H9 (cell line): ENCODE measurements around the gene MAP4K3. TPM values are rescaled to one million over a fixed set of nuclear protein-coding genes. Genes with fewer than 3 reads are reported as not detected.

Experiments
- DNase-seq: peaks from one replicate; pipeline ENCODE4 v3.0.0-alpha.2; 2017
- H2AFZ ChIP-seq: one replicate; pipeline ENCODE4 v1.6.1; 2013; ENCODE audit warnings: mild to moderate bottlenecking, low read length, control low read depth, moderate library complexity
- H2AK5ac ChIP-seq: 2 replicates; pipeline ENCODE4 v1.6.1; 2013; ENCODE audit warnings: low read length, control low read depth, mixed read lengths; ENCODE audit not compliant: insufficient read length
- H2BK120ac ChIP-seq: one replicate; pipeline ENCODE4 v1.6.1; 2013; ENCODE audit warnings: low read depth, mild to moderate bottlenecking, low read length, control low read depth, inconsistent platforms; ENCODE audit not compliant: poor library complexity, severe bottlenecking
- H2BK12ac ChIP-seq: 2 replicates; pipeline ENCODE4 v1.6.1; 2013; ENCODE audit warnings: low read length, control low read depth, mixed read lengths, low read depth; ENCODE audit not compliant: insufficient read length
- H2BK15ac ChIP-seq: 2 replicates; pipeline ENCODE4 v1.6.1; 2013; ENCODE audit warnings: low read depth, low read length, control low read depth
- H2BK20ac ChIP-seq: one replicate; pipeline ENCODE4 v1.6.1; 2013; ENCODE audit warnings: low read depth, mild to moderate bottlenecking, low read length, control low read depth, inconsistent platforms; ENCODE audit not compliant: poor library complexity, severe bottlenecking
- H2BK5ac ChIP-seq: 2 replicates; pipeline ENCODE4 v1.6.1; 2013; ENCODE audit warnings: low read length, control low read depth, mixed read lengths; ENCODE audit not compliant: insufficient read length
- H3K14ac ChIP-seq: 2 replicates; pipeline ENCODE4 v1.6.1; 2013; ENCODE audit warnings: low read length, control low read depth; ENCODE audit not compliant: insufficient read depth
- H3K18ac ChIP-seq: 2 replicates; pipeline ENCODE4 v1.6.1; 2013; ENCODE audit warnings: low read depth, mild to moderate bottlenecking, mixed read lengths, low read length, control low read depth; ENCODE audit not compliant: insufficient read length
- H3K23ac ChIP-seq: 2 replicates; pipeline ENCODE4 v1.6.1; 2013; ENCODE audit warnings: low read length, control low read depth, mixed read lengths, low read depth; ENCODE audit not compliant: insufficient read length
- H3K23me2 ChIP-seq: 2 replicates; pipeline ENCODE4 v1.6.1; 2013; ENCODE audit warnings: low read depth, mild to moderate bottlenecking, mixed read lengths, low read length, control low read depth; ENCODE audit not compliant: insufficient read length, poor library complexity, severe bottlenecking
- H3K27ac ChIP-seq: 2 replicates; pipeline ENCODE4 v1.5.1; 2013; ENCODE audit warnings: low read length, control low read depth, mixed read lengths, low read depth; ENCODE audit not compliant: insufficient read length
- H3K27me3 ChIP-seq: 2 replicates; pipeline ENCODE4 v1.6.1; 2013; ENCODE audit warnings: low read length, control low read depth, inconsistent platforms; ENCODE audit not compliant: insufficient read depth
- H3K4ac ChIP-seq: 2 replicates; pipeline ENCODE4 v1.6.1; 2013; ENCODE audit warnings: low read depth, mild to moderate bottlenecking, control low read depth, inconsistent platforms, low read length, moderate library complexity
- H3K4me1 ChIP-seq: 2 replicates; pipeline ENCODE4 v1.6.1; 2013; ENCODE audit warnings: low read length, control low read depth, inconsistent platforms; ENCODE audit not compliant: insufficient read depth
- H3K4me2 ChIP-seq: 2 replicates; pipeline ENCODE4 v1.6.1; 2013; ENCODE audit warnings: low read length, control low read depth, mixed read lengths; ENCODE audit not compliant: insufficient read length, insufficient read depth
- H3K56ac ChIP-seq: 2 replicates; pipeline ENCODE4 v1.6.1; 2013; ENCODE audit warnings: low read depth, mild to moderate bottlenecking, mixed read lengths, low read length, control low read depth; ENCODE audit not compliant: insufficient read length
- H3K79me1 ChIP-seq: 2 replicates; pipeline ENCODE4 v1.6.1; 2013; ENCODE audit warnings: low read depth, mild to moderate bottlenecking, moderate library complexity, low read length, control low read depth, inconsistent platforms; ENCODE audit not compliant: insufficient read depth, poor library complexity, severe bottlenecking
- H3K79me2 ChIP-seq: 2 replicates; pipeline ENCODE4 v1.6.1; 2013; ENCODE audit warnings: low read length, control low read depth, inconsistent platforms; ENCODE audit not compliant: insufficient read depth
- H3K9ac ChIP-seq: 2 replicates; pipeline ENCODE4 v1.6.1; 2013; ENCODE audit warnings: low read length, control low read depth, mixed read lengths; ENCODE audit not compliant: insufficient read length; ENCODE audit errors: extremely low read depth
- H3K9me3 ChIP-seq: one replicate; pipeline ENCODE4 v1.6.1; 2013; ENCODE audit warnings: low read depth, low read length, inconsistent platforms; ENCODE audit not compliant: control insufficient read depth
- H3T11ph ChIP-seq: one replicate; pipeline ENCODE4 v1.6.1; 2013; ENCODE audit warnings: mild to moderate bottlenecking, low read length, control low read depth, inconsistent platforms
- H4K20me1 ChIP-seq: one replicate; pipeline ENCODE4 v1.6.1; 2013; ENCODE audit not compliant: control insufficient read depth, insufficient read length, insufficient read depth
- H4K5ac ChIP-seq: 2 replicates; pipeline ENCODE4 v1.6.1; 2013; ENCODE audit warnings: low read depth, mild to moderate bottlenecking, mixed read lengths, low read length, control low read depth; ENCODE audit not compliant: insufficient read length
- H4K8ac ChIP-seq: replicated peaks from 2 replicates; pipeline ENCODE4 v1.6.1; 2013; ENCODE audit warnings: low read length, control low read depth, mixed read lengths, low read depth; ENCODE audit not compliant: insufficient read length
- H4K91ac ChIP-seq: 2 replicates; pipeline ENCODE4 v1.6.1; 2013; ENCODE audit warnings: low read depth, mild to moderate bottlenecking, moderate library complexity, mixed read lengths, low read length, control low read depth; ENCODE audit not compliant: insufficient read length
- H3K27ac Mint-ChIP-seq, 3 experiments: 2 replicates in 2 of 3; 3 replicates in 1 of 3; pipeline ENCODE4 v1.8.0; 2020 to 2021; ENCODE audit warnings: mixed read lengths in 3 of 3, mild to moderate bottlenecking in 1 of 3, moderate library complexity in 1 of 3
- H3K27me3 Mint-ChIP-seq: 2 replicates; pipeline ENCODE4 v1.8.0; 2021; ENCODE audit warnings: low read depth, mild to moderate bottlenecking, moderate library complexity, mixed read lengths
- H3K36me3 Mint-ChIP-seq, 3 experiments: 2 replicates in 2 of 3; 3 replicates in 1 of 3; pipeline ENCODE4 v1.8.0; 2020 to 2021; ENCODE audit warnings: low read depth in 3 of 3, mixed read lengths in 3 of 3; ENCODE audit not compliant: insufficient read depth in 1 of 3
- H3K4me1 Mint-ChIP-seq, 2 experiments: 2 replicates each; pipeline ENCODE4 v1.8.0; 2020; ENCODE audit warnings: mixed read lengths in 2 of 2
- H3K4me3 Mint-ChIP-seq, 2 experiments: 2 replicates in 1 of 2; 3 replicates in 1 of 2; pipeline ENCODE4 v1.8.0; 2020 to 2021; ENCODE audit warnings: mild to moderate bottlenecking in 2 of 2, mixed read lengths in 2 of 2, moderate library complexity in 1 of 2
- H3K9me3 Mint-ChIP-seq, 2 experiments: 2 replicates in 1 of 2; 3 replicates in 1 of 2; pipeline ENCODE4 v1.8.0; 2020; ENCODE audit warnings: mild to moderate bottlenecking in 2 of 2, mixed read lengths in 2 of 2, moderate library complexity in 1 of 2
- WGBS: extraction: QIAGEN DNeasy Blood & Tissue Kit; methylation state at CpG from one replicate; pipeline ENCODE4 v1.1.7; 2013; ENCODE audit warnings: missing lambda C conversion rate, low lambda C conversion rate, mixed read lengths; ENCODE audit not compliant: insufficient read length; ENCODE audit errors: extremely low coverage; 5-methylcytosine and 5-hydroxymethylcytosine counted together
- total RNA-seq: library from RNA; stranded (reverse); gene quantifications from 2 replicates; pipeline ENCODE4 v1.2.1, GENCODE V29; 2021
- TF ChIP-seq, protein P1 (sequence below): fragments of 200-600 bp; sonication (generic); conservative IDR thresholded peaks from 3 replicates; pipeline ENCODE4 v1.8.0; 2021; ENCODE audit warnings: antibody characterized with exemption, mild to moderate bottlenecking

Gene MAP4K3
- total RNA-seq, 1 experiment from 2014 or later, result 37.9 TPM

DNA sequence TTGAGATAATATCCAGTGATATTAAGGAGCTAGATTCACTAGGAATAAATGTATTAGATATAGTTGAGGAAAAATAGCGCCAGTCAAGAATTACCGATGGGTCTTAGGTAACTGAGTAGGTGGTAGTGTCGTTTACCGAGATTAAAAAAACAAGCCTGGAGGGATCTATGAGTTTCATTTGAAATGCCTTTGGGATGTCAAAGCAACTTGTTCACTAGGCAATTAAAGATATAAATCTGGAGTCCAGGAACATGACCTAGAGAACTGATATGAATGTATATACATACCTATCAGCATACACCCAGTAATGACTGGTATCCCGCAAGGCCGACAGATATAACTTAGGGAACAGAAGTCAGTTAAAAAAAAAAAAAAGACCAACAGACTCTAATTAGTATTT, 29.2 kb upstream of the MAP4K3 start:
- peaks cover 0 to 1% (median 0%) of the 10 kb centered on the region in 3 experiments; a peak in 2 of 7 replicates for H3K36me3 Mint-ChIP-seq
- Histone ChIP-seq H2BK12ac (no peak overlapping the region), H2BK5ac (no peak overlapping the region), H2AFZ (no peak overlapping the region), H3K4me1 (no peaks in the 10 kb centered on the region; the same call in 1 of the 2 replicates), H3K27ac (no peak overlapping the region), H2BK20ac (no peak overlapping the region), H3K23me2 (no peaks in the 10 kb centered on the region), H3K9me3 (no peaks in the 10 kb centered on the region), H2BK120ac (no peak overlapping the region), H2BK15ac (no peak overlapping the region), H3K4me2 (no peak overlapping the region), H3K79me1 (no peaks in the 10 kb centered on the region), H3K9ac (no peak overlapping the region), H4K5ac (no peak overlapping the region), H2AK5ac (no peak overlapping the region), H3K23ac (no peak overlapping the region), H3K56ac (no peak overlapping the region), H3K79me2 (no peaks in the 10 kb centered on the region), H3T11ph (no peak overlapping the region), H3K14ac (no peak overlapping the region), H3K27me3 (no peaks in the 10 kb centered on the region), H4K20me1 (no peaks in the 10 kb centered on the region), H3K18ac (no peak overlapping the region), H3K4ac (no peak overlapping the region), H4K91ac (no peak overlapping the region), H4K8ac (no peak overlapping the region)
- no peaks in the 10 kb centered on the region for H3K9me3 Mint-ChIP-seq
- H3K27ac Mint-ChIP-seq, result no peak overlapping the region
- WGBS, result no CpG with 5 or more reads among the region's 6 CpGs
- H3K27me3 Mint-ChIP-seq, result no peaks in the 10 kb centered on the region
- H3K4me3 Mint-ChIP-seq, result no peak overlapping the region
- H3K4me1 Mint-ChIP-seq, result peaks cover 25 to 30% of the 10 kb centered on the region in 2 experiments
- no peak for DNase-seq
- TF ChIP-seq, protein P1, sequence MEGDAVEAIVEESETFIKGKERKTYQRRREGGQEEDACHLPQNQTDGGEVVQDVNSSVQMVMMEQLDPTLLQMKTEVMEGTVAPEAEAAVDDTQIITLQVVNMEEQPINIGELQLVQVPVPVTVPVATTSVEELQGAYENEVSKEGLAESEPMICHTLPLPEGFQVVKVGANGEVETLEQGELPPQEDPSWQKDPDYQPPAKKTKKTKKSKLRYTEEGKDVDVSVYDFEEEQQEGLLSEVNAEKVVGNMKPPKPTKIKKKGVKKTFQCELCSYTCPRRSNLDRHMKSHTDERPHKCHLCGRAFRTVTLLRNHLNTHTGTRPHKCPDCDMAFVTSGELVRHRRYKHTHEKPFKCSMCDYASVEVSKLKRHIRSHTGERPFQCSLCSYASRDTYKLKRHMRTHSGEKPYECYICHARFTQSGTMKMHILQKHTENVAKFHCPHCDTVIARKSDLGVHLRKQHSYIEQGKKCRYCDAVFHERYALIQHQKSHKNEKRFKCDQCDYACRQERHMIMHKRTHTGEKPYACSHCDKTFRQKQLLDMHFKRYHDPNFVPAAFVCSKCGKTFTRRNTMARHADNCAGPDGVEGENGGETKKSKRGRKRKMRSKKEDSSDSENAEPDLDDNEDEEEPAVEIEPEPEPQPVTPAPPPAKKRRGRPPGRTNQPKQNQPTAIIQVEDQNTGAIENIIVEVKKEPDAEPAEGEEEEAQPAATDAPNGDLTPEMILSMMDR, result no peak
